Smooth muscle cell of the coronary artery (primary cell): ENCODE results near the gene SEL1L. TPM values are rescaled to one million over a fixed set of nuclear protein-coding genes. Genes with fewer than 3 reads are reported as not detected.

Experiments
- total RNA-seq: library from RNA; depleted of rRNA; stranded (reverse); fragments of >200 nt; gene quantifications from 2 replicates; pipeline ENCODE4 v1.2.3, GENCODE V29; 2014; ENCODE audit warnings: low replicate concordance

SEL1L gene
- 73.0 and 181 TPM in 2 replicates for total RNA-seq

GRCh38 chr14:81533536-81534343 lies at the start of gene SEL1L:
TSS of gene SEL1L (minus strand) at chr14:81533853. CDS start at chr14:81533744, 109 bp downstream.

Other genes starting within 250 kb of the SEL1L start
- 0.23 and 50.7 TPM in 2 replicates for gene STON2, start 133.5 kb downstream of the SEL1L start, total RNA-seq